IPS-NIHi7 (cell line): ENCODE results near the gene WDR72.

ENCODE experiments used
- DNase-seq: peaks from one replicate; pipeline ENCODE4 v3.0.0; 2012; ENCODE audit warnings: mixed read lengths; ENCODE audit errors: extremely low spot score

The WDR72 gene

DNA sequence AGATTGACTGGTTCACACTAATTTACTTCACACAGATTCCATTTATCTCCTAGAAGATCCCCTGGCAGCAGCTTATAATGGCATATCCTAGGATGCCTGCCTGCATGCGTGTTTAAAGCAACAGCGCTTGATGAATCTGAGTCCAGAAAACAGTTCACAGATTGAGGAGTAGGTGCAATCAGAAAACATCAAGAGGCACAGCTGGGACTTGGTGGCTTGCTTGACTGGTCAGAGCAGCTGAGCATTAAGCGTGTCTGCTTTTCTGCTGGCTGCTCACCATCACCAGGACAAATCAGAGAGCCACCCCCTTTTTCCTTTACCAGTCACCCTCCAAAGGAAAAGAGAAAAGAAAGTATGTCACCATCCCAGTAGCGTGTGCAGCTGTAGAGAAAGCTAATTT lies 223.6 kb downstream of the WDR72 start:
- DNase-seq = no peak

DNA sequence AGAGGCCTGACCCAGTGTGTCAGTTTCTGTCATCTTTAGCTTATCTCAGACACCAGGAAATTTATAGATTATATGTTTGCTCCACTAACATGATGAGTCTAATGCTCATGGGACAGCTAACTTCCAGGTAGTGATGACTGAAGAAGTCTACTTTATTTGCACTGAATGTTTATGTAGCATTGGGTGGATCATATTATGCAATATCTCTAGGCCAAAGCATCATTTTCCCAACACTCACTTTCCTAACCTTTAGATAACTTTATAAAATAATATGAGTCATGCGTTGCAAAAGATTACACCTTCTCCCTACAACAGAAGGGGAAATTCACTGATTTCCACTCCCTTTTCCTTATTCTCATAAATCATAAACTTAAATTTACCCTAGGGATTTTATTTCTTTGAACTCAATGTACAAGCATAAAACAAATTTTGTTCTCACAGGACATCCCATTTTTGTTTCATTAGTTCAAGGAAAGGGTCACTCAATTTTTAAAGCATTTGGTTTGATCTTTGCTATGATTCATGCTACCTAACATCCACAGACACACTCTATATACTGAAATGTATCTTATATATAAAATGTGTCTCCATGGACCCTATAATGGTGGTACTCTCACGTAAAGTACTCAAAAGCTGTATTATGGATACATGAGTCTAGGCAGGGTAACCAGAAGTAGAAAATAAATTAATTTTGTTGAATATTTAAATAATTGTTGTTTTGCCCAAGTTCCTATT lies 225.2 kb downstream of the WDR72 start:
- no peak for DNase-seq

DNA sequence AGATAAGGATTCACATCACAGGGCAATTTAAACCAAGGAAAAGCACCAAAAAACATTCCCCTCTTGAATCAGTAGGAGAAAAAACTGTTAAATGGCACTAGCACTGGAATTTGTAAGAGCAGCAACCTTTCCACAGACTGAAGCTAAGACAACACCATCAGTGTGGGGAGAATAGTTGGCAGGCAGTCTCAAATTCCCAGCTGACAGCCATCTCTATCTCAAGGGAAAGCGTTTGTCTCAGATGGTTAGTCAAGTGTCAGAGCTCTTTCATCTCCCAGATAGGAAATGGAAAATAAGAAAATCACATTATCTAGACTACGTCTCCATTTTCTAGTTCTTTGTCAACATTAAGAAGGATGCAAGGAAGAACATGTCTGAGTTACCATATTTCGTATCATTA lies 228.7 kb downstream of the WDR72 start:
- DNase-seq = no peak

DNA sequence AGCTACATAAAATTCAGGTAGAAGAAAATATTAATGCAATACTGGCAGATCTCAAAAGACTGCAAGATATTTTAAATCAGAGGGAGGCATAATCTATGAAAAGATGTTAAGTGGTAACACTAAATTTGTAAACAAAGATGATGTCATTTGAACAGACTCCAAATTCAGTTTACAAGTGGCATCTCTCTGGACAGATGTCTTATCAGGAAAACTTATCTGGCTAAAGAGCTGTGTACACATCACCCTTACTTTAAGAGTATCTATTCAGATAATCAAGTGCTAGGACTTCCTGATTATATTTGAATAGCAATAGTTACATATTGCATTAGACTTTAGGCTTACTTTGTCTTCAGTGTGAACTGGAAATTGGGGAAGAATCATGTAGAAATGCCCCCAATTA lies 231.5 kb downstream of the WDR72 start:
- DNase-seq = no peak

DNA sequence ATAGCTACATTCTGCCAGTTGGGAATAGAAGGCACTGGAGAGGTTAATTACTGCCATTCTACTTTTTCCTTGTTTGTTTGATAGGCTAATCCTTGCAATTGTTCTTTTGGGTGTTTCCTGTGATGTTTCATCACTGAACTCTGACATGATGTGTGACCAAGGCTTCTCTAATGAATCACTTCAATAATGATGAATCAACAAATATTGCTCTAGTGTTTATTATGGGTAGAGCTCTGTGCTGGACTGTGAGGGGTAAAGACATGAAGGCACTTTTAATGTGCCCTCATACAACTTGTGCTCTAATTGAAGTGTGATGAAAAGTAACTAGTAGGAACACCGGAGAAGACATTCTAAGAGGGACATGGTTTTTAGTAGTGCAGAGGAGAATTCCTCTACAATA lies 233.6 kb downstream of the WDR72 start:
- no peak for DNase-seq

DNA sequence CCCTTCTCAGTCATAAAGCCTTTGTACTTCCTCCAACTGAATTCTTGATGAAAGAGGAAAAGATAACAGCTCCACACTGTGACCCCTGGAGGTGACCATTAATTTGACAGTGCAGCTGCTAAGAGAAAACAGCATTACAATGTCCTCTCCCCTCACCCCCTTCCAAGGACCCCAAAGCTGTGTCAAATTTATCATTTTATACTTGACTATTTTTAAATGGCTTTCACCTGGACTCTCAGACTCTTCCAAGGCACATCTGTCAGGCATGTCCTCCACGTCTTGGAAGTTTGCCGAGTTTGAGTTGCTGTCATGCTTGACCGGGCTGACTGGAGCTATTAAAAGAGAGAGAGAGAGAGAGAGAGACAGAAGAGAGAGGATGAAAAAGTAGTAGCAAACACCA lies 236.5 kb downstream of the WDR72 start:
- peak; percentile 12 for DNase-seq

DNA sequence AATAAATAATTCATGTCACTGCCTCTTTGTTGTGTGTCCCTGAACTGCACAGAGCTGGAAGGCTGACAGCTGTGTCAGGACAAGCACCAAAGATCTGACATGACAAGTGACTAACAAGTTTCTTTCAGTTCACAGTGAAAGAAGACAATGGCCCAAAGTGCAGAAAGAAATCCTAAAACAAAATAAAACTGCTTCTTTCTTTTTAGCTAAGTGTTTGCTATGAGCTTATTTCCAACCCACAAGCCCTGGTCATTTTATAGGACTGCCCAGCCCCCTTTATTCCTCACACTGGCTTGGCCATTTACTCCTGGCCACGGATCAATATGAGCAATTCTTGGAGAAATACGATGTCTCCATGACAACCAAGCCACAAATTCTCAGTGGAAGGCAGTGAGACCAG lies 238.5 kb downstream of the WDR72 start:
- no peak for DNase-seq

DNA sequence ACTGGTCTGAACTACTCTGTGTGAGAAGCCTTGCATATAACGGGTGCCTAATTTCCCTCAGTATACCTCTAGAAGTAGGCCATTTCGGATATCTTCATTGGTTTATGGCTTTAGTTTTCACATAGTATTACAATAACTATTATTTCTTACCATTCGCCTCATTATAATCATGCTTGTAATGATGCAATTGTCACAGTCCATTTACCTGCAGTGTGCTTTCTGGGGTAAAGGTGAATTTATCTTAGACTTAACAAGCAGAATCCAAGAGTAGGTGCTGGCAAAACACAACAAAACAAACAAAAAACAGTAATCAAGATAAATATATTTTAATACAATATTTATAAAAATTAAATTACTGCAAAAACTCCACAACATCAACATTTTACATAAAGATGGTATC lies 246.0 kb downstream of the WDR72 start:
- DNase-seq = no peak

DNA sequence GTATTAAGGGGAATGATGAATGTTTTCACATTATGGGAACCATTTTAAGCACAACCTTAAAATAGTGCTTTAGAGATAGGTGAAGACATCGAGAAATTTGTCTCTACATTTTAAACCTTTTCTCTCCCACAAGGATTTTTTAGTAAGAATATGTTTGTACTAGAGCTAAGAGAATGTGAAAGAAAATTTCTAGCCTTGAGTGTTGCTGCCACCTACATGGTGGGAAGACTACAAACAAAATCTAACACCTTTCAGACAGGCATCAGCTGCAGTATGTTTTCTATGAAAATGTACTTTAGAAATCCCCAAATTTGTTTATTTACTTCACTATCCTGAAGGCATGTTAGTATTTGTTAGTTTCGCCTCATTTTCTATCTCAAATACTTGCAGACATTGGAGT lies 247.4 kb downstream of the WDR72 start:
- no peak for DNase-seq

DNA sequence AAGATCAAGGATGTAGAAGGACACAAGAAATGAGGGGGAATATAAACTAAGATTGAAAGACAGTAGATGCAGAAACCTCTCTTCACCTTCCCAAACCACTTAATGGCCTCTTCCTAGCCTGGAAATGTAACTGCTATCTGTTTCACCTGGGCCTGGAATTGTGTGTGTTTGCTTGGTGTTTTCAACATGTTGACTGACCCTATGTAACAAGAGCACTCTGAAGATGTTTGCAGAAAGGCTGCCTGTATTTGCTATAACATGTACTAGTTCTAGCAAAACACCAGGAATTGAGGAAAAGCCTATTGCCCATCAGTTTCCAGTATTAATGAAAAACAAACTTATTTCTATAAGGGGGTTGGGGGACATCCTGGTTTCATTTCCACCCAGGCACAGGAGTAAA lies 248.3 kb downstream of the WDR72 start:
- DNase-seq = no peak

DNA sequence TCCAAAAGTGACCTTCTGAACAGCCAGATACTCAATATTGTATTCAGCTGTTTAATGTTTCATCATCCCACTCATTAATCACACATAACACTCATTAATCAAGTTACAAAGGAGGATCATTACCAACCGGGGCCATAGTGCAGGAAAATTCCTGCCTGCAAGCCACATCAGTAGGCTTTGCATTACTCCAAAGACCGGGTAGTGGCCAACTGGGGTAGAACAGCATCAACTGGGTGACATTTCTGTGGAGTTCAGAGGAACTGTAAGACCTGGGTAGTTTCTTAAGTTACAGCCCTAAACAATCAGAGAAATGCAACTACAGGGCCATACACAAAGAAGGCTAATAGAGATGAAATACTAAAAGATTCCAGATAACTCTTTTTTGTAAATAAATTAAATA lies 253.1 kb downstream of the WDR72 start:
- peak; percentile 17 for DNase-seq

DNA sequence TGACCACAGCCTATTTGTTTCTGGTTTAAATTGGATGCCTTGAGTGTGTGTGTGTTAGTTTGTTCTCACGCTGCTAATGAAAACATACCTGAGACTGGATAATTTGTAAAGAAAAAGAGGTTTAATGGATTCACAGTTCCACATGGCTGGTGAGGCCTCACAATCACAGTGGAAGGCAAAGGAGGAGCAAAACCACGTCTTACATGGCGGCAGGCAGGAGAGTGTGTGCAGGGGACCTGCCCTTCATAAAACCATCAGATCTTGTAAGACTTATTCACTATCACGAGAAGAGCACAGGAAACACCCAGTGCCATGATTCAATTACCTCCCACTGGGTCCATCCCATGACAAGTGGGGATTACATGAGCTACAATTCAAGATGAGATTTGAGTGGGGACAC lies 260.5 kb downstream of the WDR72 start:
- no peak for DNase-seq

DNA sequence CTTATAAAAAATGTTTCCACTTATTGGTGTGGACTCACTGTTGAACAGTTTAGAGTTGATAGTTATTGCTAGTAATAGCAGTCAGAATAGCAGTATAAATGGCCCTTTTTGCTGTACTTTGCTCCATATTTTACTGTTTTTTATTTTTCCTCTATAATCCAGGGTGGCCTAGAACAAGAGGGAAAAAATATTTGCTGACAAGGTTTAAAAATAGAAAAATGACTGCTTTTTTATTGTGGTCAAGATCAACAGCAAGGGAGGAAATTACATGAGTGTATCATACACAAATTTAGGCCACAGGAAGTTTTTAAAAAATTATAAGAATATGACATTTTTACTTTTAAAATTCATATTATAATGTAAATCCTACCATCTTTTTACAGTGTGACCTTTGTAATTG lies 269.1 kb downstream of the WDR72 start:
- DNase-seq = no peak

DNA sequence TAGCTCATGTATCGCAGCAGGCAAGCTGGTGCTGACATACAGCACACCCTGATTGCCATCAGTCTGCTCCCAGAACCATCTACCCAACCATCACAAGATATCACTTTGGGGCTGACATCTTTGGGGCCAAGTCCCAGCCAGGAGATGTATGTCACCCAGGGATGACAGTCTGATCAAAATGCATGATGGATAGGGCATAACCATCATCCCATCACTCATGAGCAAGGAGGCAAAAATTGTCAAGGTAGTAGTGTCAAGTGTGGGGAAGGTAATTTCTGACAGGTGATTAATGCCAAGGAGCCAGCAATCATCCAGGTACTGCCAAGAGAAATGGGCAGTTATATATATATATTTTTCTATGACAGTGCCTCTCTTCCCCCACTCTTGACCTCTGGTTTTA lies 277.4 kb downstream of the WDR72 start:
- no peak for DNase-seq

DNA sequence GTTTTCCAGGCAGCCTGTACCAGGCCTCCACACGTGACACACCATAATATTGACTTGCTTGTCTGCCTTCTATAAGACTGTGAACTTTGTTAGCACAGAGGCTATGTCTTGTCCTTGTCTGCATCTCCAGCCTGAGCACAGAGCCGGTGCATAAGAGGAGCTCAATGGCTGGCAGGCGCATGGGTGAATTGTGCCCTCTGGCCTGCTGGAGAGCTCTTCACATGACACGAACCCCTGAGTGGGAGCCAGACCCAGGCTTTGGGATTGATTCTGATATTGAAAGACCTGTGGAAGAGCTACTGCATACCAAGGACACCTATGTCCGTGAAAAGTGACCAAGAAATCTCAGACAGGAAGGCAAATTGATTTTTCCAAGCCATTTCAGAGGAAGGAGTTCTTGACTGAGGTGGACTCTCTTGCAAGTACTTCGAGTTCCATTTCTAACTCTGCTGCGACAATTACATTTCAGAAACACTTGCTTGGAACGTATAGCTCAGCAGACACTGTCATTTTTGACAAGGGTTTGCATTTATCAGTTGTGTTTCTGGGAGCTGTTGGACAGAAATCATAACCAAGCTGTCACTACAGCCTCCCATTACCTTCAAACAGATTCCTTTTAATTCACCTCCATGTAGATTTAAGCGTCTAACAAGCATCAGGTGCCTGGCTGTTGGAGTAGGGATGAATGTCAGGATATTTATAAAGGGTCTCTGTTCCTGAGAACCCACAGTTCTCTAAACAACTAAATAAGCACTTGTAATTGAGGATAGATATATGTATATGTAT lies 281.3 kb downstream of the WDR72 start:
- DNase-seq = no peak

DNA sequence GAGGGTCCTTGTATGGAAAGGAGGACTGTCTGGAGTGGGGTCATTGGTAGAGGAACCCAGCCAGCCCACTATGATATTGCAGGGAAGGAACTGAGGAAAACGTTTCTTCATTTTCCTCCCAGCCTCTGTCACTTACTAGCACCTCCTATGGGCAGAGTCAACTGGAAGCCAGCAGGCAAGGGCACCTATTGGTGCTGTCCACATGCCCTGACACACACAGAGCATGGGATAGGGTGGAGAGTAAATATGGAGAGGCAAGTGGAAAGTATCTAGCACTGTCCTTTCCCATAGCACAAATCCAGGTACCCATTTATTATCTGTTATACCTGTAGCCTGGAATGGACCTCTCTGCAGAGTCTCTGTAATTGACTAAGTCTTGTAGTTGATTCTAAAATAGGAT lies 285.6 kb downstream of the WDR72 start:
- DNase-seq = no peak

DNA sequence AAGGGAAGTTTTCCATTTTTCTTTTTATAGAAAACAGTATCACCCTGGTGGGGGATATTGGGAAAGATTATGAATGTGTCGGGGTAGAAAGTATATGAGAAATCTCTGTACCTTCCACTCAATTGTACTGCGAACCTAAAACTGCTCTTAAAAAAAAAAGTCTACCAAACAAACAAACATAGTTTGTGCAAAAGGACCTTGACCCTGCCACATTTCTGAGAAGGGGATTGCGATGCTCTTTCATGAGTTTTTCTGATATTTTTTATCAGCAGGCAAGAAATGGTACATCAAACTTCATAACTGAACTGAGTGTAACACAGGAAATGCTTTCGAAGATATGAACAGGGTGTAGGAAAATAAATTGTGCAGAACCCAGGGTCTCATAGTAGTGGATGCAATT lies 286.0 kb downstream of the WDR72 start:
- no peak for DNase-seq

DNA sequence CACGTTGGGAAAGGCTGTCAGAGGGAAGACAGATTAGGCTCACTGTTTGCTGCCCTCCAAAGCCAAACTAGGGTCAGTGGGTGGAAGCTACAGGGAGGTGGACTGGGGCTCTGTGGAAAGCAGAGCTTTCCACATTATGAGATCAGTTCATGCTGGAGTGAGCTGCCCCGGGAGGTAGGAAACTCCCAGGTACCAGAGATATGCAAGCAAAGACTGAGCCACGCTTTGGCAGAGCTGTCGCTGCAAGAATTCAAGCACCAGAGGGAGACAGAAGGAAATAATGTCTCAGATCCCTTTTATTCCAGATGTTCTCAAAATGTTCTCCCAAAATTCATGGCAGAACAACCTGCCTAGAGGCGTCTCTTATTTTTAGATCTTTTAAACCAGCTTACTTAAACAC lies 286.6 kb downstream of the WDR72 start:
- DNase-seq = peak; percentile 22

DNA sequence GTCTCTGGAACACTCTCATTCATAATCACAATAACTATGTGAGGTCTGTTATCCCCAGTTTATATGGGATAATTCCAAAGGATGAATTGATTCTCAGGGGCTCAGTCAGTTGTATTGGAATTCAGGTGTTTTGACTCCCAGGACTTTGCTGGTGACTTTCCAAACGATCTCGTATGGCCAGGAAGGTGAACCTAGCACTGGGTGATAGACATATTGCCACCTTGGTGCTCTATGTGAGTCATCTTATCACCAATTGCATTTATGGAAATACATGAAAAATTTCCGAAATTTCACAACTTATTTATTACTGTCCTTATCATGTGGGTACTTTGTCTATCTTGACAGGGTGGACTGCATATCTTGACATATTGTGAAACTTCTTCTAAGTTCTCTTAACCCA lies 287.3 kb downstream of the WDR72 start:
- no peak for DNase-seq

DNA sequence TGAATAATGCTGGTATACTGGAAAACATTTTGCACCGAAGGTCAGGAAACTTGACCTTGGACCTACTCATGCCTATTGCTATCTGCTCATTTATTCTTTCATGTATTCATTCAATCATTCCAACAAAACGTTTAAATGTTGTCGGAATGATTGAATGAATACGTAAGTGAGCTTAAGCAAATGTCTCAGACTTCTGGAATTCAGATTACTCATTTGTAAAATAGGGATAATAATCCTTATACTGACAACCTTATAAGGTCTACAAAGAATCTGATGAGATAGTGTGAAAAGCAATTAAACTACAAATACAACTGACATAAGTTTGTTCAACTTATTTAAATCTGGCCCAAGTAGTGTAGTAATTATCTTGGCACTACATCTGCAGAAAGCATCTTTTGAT lies 288.7 kb downstream of the WDR72 start:
- DNase-seq = no peak

DNA sequence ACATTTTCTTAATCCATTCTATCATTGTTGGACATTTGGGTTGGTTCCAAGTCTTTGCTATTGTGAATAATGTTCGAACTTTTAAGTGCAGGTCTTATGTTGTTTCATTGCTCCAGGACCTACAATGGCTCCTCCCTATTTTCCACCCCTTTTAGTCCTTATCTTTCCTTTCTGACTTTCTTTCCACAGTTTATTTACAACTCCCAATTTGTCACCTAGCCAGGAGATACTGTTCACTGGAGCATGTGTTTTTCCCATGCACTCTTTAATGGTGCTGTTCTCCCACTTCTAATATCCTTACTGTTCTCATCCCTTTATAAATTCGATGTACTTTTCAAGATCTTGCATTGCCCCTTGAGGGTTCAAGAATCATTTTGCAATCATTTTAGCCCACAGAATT lies 290.0 kb downstream of the WDR72 start:
- no peak for DNase-seq
